Measurements from ENCODE around the gene AP5B1.
A peak's percentile ranks its signal among the peaks of the same experiment; 100 is the strongest.
"Not testable (repeated sequence)": the region's sequence is repeated elsewhere in the genome, so short reads cannot be mapped to it uniquely, and the experiment has no call there.

The AP5B1 gene

DNA sequence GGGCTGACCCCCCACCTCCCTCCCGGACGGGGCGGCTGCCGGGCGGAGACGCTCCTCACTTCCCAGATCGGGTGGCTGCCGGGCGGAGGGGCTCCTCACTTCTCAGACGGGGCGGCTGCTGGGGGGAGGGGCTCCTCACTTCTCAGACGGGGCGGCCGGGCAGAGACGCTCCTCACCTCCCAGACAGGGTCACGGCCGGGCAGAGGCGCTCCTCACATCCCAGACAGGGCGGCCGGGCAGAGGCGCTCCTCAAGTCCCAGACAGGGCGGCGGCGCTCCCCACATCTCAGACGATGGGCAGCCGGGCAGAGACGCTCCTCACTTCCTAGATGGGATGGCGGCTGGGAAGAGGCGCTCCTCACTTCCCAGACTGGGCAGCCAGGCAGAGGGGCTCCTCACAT is 18.0 kb downstream of the AP5B1 start:
- not testable (repeated sequence) for H2AFZ ChIP-seq (ENCODE audit: low read length); H3K4me3 ChIP-seq (ENCODE audit: low read length in 2 of 2); H2BK12ac ChIP-seq (ENCODE audit: low read length); H3K9ac ChIP-seq (ENCODE audit: low read depth, low read length, poor library complexity); H2AK5ac ChIP-seq (ENCODE audit: low read depth, low read length); H3K36me3 ChIP-seq (replicated peaks in 1 of 2; ENCODE audit: control insufficient read depth in 2 of 2, insufficient read depth in 2 of 2, low read length in 2 of 2); H3K9me3 ChIP-seq (replicated peaks in 1 of 2; ENCODE audit: control insufficient read depth in 2 of 2, insufficient read depth in 1 of 2, low read depth in 1 of 2, low read length in 2 of 2); H2BK5ac ChIP-seq (ENCODE audit: low read length); H3K27me3 ChIP-seq (ENCODE audit: control insufficient read depth in 3 of 3, insufficient read depth in 3 of 3, low read depth in 1 of 3, low read length in 3 of 3); H3K14ac ChIP-seq (ENCODE audit: low read length); H4K91ac ChIP-seq (ENCODE audit: low read depth, low read length, poor library complexity); H3K23ac ChIP-seq (ENCODE audit: low read depth, low read length, poor library complexity); H3K4ac ChIP-seq (ENCODE audit: low read length); H3K4me1 ChIP-seq (ENCODE audit: control insufficient read depth in 2 of 2, insufficient read depth in 1 of 2, low read depth in 1 of 2, low read length in 2 of 2); H2BK15ac ChIP-seq (ENCODE audit: low read length); H3K18ac ChIP-seq (ENCODE audit: low read length); H3K79me1 ChIP-seq (ENCODE audit: low read depth, low read length); H2BK120ac ChIP-seq (ENCODE audit: low read depth, low read length); H3K4me2 ChIP-seq (ENCODE audit: insufficient read depth, low read length, poor library complexity, severe bottlenecking); H3K27ac ChIP-seq (replicated peaks; ENCODE audit: low read length); H4K8ac ChIP-seq (ENCODE audit: low read depth, low read length); DNase-seq (ENCODE audit: low spot score)
- no CpG with 5 or more reads among the region's 29 CpGs for WGBS, 2 donors (ENCODE audit: extremely low coverage in 2 of 2, insufficient read length in 2 of 2, insufficient replicate concordance in 1 of 2)

DNA sequence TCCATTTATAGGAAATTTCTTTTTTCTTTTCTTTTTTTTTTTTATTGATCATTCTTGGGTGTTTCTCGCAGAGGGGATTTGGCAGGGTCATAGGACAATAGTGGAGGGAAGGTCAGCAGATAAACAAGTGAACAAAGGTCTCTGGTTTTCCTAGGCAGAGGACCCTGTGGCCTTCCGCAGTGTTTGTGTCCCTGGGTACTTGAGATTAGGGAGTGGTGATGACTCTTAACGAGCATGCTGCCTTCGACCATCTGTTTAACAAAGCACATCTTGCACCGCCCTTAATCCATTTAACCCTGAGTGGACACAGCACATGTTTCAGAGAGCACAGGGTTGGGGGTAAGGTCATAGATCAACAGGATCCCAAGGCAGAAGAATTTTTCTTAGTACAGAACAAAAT is 18.6 kb downstream of the AP5B1 start:
- H3K4me1 ChIP-seq (ENCODE audit: control insufficient read depth in 2 of 2, insufficient read depth in 1 of 2, low read depth in 1 of 2, low read length in 2 of 2); DNase-seq (ENCODE audit: low spot score); H3K23ac ChIP-seq (ENCODE audit: low read depth, low read length, poor library complexity); H2BK5ac ChIP-seq (ENCODE audit: low read length); H3K27ac ChIP-seq (replicated peaks; ENCODE audit: low read length); H3K18ac ChIP-seq (ENCODE audit: low read length); H2AFZ ChIP-seq (ENCODE audit: low read length); H3K4me2 ChIP-seq (ENCODE audit: insufficient read depth, low read length, poor library complexity, severe bottlenecking); H2BK120ac ChIP-seq (ENCODE audit: low read depth, low read length); H2AK5ac ChIP-seq (ENCODE audit: low read depth, low read length); H3K9ac ChIP-seq (ENCODE audit: low read depth, low read length, poor library complexity); H2BK12ac ChIP-seq (ENCODE audit: low read length); H3K14ac ChIP-seq (ENCODE audit: low read length); H2BK15ac ChIP-seq (ENCODE audit: low read length); H3K36me3 ChIP-seq (replicated peaks in 1 of 2; ENCODE audit: control insufficient read depth in 2 of 2, insufficient read depth in 2 of 2, low read length in 2 of 2); H4K8ac ChIP-seq (ENCODE audit: low read depth, low read length); H3K27me3 ChIP-seq (ENCODE audit: control insufficient read depth in 3 of 3, insufficient read depth in 3 of 3, low read depth in 1 of 3, low read length in 3 of 3); H3K4me3 ChIP-seq (ENCODE audit: low read length in 2 of 2); H3K79me1 ChIP-seq (ENCODE audit: low read depth, low read length); H3K9me3 ChIP-seq (replicated peaks in 1 of 2; ENCODE audit: control insufficient read depth in 2 of 2, insufficient read depth in 1 of 2, low read depth in 1 of 2, low read length in 2 of 2); H4K91ac ChIP-seq (ENCODE audit: low read depth, low read length, poor library complexity); H3K4ac ChIP-seq (ENCODE audit: low read length): not testable (repeated sequence)
- WGBS, 2 donors (ENCODE audit: extremely low coverage in 2 of 2, insufficient read length in 2 of 2, insufficient replicate concordance in 1 of 2) = no CpG with 5 or more reads among the region's 5 CpGs

DNA sequence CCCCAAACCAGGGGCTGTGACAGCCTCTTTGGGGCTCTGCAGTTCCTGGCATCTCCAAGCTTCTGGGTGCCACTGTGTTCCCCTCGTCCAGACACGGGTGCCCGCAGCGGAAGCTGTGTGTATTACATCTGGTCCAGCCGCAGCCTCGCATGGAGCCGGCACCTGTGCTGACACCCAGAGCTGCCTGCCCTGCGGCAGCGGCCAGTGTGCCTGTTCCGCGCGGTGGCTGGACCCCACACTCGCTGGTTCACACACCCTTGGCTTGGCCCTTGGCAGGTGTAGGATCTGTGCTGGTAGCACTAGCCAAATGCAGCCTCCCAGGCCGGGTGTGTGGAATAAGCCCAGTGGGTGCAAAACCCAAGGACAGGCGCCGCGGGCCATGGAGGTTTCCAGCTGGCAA is 35.7 kb downstream of the AP5B1 start:
- Histone ChIP-seq H3K4me3 (ENCODE audit: low read length in 2 of 2) (no peak overlapping the region), H3K14ac (ENCODE audit: low read length) (no peak overlapping the region), H2BK12ac (ENCODE audit: low read length) (no peak overlapping the region), H3K27me3 (ENCODE audit: control insufficient read depth in 3 of 3, insufficient read depth in 3 of 3, low read depth in 1 of 3, low read length in 3 of 3) (peaks cover 0 to 3% (median 0%) of the 10 kb centered on the region in 3 experiments), H3K79me1 (ENCODE audit: low read depth, low read length) (peaks cover 3% of the 10 kb centered on the region), H3K4ac (ENCODE audit: low read length) (no peak overlapping the region), H3K18ac (ENCODE audit: low read length) (no peak overlapping the region), H2BK120ac (ENCODE audit: low read depth, low read length) (no peak overlapping the region), H3K23ac (ENCODE audit: low read depth, low read length, poor library complexity) (peak overlapping the region; percentile 68), H2AFZ (ENCODE audit: low read length) (no peak overlapping the region), H4K8ac (ENCODE audit: low read depth, low read length) (no peak overlapping the region), H3K4me1 (ENCODE audit: control insufficient read depth in 2 of 2, insufficient read depth in 1 of 2, low read depth in 1 of 2, low read length in 2 of 2) (no peaks in the 10 kb centered on the region), H3K9me3 (replicated peaks in 1 of 2; ENCODE audit: control insufficient read depth in 2 of 2, insufficient read depth in 1 of 2, low read depth in 1 of 2, low read length in 2 of 2) (peaks cover 2 to 4% of the 10 kb centered on the region in 2 donors), H3K36me3 (replicated peaks in 1 of 2; ENCODE audit: control insufficient read depth in 2 of 2, insufficient read depth in 2 of 2, low read length in 2 of 2) (no peaks in the 10 kb centered on the region), H3K9ac (ENCODE audit: low read depth, low read length, poor library complexity) (peak overlapping the region; percentile 24), H2BK5ac (ENCODE audit: low read length) (no peak overlapping the region), H2BK15ac (ENCODE audit: low read length) (no peak overlapping the region), H2AK5ac (ENCODE audit: low read depth, low read length) (no peak overlapping the region), H4K91ac (ENCODE audit: low read depth, low read length, poor library complexity) (no peak overlapping the region), H3K4me2 (ENCODE audit: insufficient read depth, low read length, poor library complexity, severe bottlenecking) (no peak overlapping the region), H3K27ac (replicated peaks; ENCODE audit: low read length) (no peak overlapping the region)
- WGBS, 2 donors (ENCODE audit: extremely low coverage in 2 of 2, insufficient read length in 2 of 2, insufficient replicate concordance in 1 of 2) = no CpG with 5 or more reads among the region's 17 CpGs
- no peak for DNase-seq (ENCODE audit: low spot score)

DNA sequence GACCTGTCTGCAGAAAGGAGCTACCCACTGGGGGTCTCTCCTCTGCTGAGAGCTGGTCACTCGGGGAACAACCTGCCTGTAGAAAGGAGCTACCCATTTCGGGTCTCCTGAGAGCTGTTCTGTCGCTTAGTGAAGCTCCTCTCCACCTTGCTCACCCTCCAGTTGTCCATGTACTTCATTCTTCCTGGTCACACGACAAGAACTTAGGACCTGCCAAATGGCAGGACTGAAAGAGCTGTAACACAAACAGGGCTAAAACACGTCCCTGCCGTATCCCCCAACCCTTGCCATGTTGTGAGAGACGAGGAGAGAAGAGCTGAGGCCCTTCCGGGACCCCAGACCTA is 36.1 kb downstream of the AP5B1 start:
- DNase-seq (ENCODE audit: low spot score) = no peak
- no peak overlapping the region for H3K4me2 ChIP-seq (ENCODE audit: insufficient read depth, low read length, poor library complexity, severe bottlenecking)
- no peak overlapping the region for H3K4ac ChIP-seq (ENCODE audit: low read length)
- no peak overlapping the region for H3K9ac ChIP-seq (ENCODE audit: low read depth, low read length, poor library complexity)
- no peak overlapping the region for H4K91ac ChIP-seq (ENCODE audit: low read depth, low read length, poor library complexity)
- no peak overlapping the region for H2BK12ac ChIP-seq (ENCODE audit: low read length)
- peaks cover 3% of the 10 kb centered on the region for H3K79me1 ChIP-seq (ENCODE audit: low read depth, low read length)
- no peak overlapping the region for H2BK120ac ChIP-seq (ENCODE audit: low read depth, low read length)
- H3K18ac ChIP-seq (ENCODE audit: low read length) = no peak overlapping the region
- no peak overlapping the region for H2BK15ac ChIP-seq (ENCODE audit: low read length)
- no peak overlapping the region for H3K23ac ChIP-seq (ENCODE audit: low read depth, low read length, poor library complexity)
- no peak overlapping the region for H2AFZ ChIP-seq (ENCODE audit: low read length)
- peaks cover 0 to 3% (median 0%) of the 10 kb centered on the region in 3 experiments for H3K27me3 ChIP-seq (ENCODE audit: control insufficient read depth in 3 of 3, insufficient read depth in 3 of 3, low read depth in 1 of 3, low read length in 3 of 3)
- no peaks in the 10 kb centered on the region for H3K36me3 ChIP-seq (replicated peaks in 1 of 2; ENCODE audit: control insufficient read depth in 2 of 2, insufficient read depth in 2 of 2, low read length in 2 of 2)
- peaks cover 2 to 4% of the 10 kb centered on the region in 2 donors for H3K9me3 ChIP-seq (replicated peaks in 1 of 2; ENCODE audit: control insufficient read depth in 2 of 2, insufficient read depth in 1 of 2, low read depth in 1 of 2, low read length in 2 of 2)
- no peak overlapping the region for H3K14ac ChIP-seq (ENCODE audit: low read length)
- H4K8ac ChIP-seq (ENCODE audit: low read depth, low read length) = no peak overlapping the region
- no peak overlapping the region for H2BK5ac ChIP-seq (ENCODE audit: low read length)
- no peak overlapping the region for H2AK5ac ChIP-seq (ENCODE audit: low read depth, low read length)
- H3K4me1 ChIP-seq (ENCODE audit: control insufficient read depth in 2 of 2, insufficient read depth in 1 of 2, low read depth in 1 of 2, low read length in 2 of 2) = no peaks in the 10 kb centered on the region
- no peak overlapping the region for H3K4me3 ChIP-seq (ENCODE audit: low read length in 2 of 2)
- H3K27ac ChIP-seq (replicated peaks; ENCODE audit: low read length) = no peak overlapping the region
- no CpG with 5 or more reads among the region's 8 CpGs for WGBS, 2 donors (ENCODE audit: extremely low coverage in 2 of 2, insufficient read length in 2 of 2, insufficient replicate concordance in 1 of 2)
